HK-2 (cell line): ENCODE results near the gene DDX23.
"Not testable (repeated sequence)": the region's sequence is repeated elsewhere in the genome, so short reads cannot be mapped to it uniquely, and the experiment has no call there.

Experiments used
- DNase-seq: peaks from one replicate; pipeline ENCODE4 v3.0.0-alpha.2; 2018; ENCODE audit not compliant: unreplicated experiment

DDX23 gene

DNA sequence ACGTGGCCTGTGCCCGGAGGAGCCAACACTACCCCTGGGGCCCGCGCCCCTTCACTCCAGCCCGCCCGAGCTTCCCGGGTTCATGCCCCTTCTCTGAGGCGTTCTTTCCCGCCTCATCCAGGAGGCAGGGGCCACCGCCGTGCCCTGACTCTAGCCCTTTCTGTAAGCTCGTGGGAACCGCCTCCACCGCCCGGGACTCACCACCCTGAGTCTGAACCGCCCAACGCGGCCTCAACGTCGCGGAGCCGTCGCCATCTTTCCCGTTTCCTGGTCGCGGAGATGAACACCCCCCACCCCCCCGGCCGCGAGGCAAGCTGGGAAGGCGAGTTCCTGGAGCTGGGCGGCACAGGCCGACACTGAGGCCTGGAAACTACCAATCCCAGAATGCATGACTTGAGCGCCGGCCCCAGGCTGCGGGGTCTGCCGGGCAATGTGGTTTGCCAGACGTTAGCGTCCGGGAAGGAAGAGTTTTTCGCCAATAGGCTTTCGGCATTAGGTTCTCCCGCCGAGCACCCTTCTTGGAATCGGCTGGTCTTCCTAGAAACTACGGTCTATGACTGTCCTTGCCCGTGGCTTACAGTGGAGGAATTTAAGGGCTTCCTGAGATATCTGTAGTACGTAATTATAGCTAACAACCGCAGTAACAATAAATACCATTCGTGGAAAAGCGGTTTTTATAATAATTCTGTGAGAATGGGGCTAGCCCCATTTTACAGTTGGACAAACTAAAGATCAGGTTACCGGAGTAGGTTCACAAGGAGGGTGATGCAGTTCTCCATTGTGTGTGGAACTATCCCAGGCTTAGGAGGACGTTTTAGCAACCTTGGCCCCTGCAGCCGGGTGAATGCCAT lies at the start of gene DDX23:
Gene DDX23 (minus strand): TSS at position 281 of the 851 bp plus-strand sequence. CDS start 6,381 bp downstream, outside the sequence.
- DNase-seq, result peak; percentile 96

DNA sequence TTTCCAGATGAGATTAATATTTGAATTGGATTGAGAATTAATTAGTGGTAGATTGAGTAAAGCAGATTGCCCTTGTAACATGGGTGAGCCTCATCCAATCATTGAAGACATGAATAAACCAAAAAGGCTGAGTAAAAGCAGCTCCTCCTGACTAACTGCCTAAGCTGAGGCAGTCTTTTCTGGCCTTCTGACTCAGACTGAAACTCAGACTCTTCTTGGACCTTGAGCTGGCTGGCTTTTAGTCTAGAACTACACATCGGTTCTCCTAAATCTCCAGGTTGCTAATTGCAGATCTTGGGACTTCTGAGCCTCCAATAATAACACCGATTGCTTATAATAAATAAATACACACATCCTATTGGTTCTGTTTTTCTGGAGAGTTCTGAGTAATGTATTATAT lies 49.3 kb upstream of the DDX23 start:
- DNase-seq, result no peak

DNA sequence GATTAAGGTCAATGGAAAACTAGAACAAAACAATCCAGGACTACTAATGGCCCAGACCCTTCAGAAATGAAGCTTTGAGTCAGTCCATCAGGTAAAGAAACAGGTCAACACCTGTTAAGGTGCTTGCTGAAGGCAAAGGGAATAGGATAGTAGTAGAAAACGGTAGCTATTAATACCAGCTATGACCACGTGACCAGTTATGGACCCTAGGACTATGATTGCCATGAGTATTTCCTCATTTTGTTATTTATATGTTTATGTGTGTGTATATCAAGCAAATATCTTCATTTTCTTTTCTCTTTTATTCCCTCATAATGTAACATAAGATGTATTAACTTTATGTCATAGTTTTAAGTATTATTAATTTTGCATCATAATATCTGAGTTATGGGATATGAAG lies 47.7 kb upstream of the DDX23 start:
- no peak for DNase-seq

DNA sequence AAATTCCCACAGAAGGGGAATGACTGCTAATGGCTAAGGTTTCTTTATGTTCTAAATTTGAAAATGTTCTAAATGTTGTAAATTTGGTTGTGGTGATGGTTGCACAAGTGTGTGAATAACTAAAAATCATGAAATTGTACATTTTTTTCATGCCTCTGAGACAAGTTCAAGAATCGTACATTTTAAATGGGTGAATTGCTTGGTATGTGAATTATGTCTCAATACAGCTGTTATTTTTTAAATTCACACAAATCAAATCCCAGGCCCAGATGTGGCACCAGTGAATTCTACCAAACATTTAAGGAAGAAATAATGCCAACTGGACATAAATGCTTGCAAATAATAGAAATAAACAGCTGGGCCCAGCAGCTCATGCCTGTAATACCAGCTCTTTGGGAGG lies 42.3 kb upstream of the DDX23 start:
- no peak for DNase-seq

DNA sequence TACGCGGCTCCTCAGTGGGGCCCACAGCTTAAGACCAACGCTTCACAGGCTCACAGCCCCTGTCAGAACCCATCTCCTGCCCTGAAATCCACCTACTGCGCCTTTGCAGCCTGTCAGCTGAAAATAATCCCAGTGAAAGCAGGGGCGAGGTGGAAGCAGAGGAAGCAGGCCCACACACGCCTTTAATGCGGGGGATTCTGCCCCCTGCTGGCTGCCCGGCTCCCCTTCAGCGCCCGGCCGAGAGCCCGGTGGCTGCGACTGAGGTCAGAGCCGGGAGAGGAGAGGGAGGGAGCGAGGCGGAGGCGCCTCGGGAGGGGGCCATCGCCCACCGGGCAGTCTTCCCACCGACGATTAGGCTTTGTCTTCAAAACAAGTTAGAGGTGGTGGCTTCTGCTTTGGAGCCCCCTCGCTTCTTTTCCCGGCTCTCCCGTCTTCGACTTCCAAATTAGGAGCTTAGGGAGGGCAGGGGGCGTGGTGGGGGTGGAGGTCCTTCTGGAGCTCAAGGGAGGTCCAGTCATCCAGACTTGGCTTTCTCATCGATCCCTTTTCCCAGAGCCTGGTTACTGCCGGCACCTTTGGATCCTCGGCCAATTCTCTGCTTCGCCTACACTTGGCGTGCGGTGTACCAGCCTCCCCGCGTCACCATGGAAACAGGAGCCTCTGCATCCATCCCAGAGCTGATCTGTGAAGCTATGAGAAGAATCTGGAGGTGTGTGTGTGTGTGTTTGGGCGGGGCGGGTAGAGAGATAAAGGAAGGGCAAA lies 38.9 kb upstream of the DDX23 start:
- peak; percentile 76 for DNase-seq

DNA sequence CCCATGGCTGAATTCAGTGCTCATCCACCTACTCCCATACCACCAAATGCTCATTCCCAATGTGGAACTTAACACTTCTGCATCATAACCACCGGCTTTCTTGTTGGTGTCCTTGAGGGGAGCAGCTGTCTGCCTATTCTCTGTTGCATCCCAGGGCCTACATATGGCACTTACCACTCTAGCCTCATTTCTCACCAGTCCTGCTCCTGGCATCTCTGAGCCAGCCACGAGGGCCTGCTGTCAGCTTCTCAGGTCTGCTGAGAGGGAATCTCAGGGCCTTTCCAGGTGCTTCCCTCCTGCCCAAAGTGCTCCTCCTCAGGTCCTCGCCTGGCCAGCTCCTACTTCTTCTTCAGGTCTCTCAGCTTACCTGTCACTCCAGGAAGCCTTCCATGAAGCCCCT lies 37.7 kb upstream of the DDX23 start:
- DNase-seq, result no peak

DNA sequence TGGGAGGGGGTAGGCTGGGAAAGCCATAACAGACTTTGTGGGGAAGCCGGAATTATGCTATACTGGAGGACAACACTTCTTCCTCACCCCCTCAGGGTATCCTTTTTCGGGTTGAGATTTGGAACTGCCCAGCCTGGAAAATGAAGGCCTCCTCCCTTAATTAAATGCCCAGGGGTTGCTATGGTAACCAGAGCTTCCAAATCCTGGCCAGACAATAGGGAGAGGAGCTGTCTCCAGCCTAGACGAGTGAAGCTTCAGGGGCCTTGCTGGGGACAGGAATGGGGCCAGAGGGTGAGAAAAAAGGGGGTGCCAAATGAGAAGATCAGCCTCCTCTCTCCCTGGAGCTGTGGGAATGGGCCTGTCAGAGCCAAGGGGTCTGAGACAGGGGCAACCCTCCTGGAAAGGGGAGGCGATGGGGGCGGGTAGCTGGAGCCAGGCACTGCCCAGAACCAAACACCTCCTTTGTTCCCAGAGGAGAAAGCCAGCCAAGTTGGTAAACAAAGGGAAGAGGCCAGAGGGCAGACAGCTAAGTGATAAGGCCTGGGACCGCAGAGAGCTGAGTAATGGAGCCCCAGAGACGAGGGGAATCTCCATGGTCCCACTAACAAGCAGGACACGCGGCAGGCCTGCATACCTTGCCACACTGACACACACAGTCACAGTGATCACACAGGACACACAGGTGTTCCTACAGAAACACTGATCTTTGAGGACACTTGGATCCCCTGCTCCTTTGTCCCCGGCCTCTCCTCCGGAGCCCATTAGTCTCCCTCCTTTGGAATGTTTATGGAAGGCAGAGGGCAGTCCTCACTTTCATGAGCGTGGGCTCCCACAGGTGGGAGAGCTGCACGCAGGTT lies 31.6 kb upstream of the DDX23 start:
- no peak for DNase-seq

DNA sequence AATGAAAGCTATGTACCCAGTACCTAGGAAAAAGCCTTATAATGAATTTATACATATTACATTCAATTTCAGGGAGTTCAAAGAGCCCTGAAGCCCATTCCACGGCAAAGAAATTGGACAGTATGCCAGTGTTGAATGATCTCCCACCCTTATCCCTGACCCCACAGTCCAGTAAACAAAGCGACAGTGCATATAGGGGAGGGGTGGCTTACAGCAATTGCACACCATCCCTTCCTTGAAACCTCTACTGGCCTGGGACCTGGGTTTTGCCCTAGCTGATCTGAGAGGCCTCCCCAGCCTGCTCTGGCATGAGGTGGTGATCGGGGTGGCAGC lies 31.0 kb upstream of the DDX23 start:
- DNase-seq, result no peak

DNA sequence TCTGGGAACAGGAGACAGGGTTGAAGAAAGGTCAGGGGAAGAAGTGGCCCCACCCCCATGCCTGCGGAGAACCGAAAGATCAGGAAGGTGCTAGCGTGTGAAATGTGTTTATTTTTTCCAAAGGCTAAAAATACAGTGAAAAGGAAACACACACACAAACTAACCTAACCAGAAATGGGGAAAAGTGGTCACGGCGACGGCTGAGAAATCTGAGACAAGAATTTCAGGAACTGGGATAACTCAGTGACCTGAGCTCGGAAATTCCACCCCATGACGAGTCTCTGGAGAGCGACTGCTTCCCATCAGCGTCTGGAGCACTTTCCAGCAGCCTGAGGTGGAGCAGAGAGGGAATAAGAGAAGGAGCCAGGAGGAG lies 30.3 kb upstream of the DDX23 start:
- no peak for DNase-seq

DNA sequence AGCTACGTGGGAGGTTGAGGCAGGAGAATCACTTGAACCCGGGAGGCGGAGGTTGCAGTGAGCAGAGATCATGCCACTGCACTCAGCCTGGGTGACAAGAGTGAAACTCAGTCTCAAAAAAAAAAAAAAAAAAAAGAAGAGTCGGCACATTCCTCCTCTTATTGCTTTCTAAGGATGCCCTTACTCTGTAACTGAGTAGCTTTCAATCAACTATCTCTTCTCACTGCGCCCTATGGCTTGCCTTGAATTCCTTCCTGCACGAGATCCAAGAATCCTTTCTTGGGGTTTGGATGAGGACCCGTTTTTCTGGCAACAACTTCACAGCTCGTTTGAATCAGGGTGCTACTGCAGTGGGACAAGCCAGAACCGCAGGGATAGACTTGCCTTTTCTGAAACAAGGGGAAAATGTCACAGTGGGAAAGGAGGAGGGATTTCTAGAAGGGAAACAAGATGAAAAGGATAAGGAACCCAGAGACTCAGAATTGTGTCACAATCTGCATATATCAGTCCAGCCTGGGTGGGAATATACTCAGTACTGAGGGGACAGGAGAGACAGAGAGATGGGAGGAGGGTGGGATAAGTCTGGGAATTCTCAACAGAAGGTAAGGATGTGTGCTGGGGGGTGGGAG lies 29.8 kb upstream of the DDX23 start:
- no peak for DNase-seq

DNA sequence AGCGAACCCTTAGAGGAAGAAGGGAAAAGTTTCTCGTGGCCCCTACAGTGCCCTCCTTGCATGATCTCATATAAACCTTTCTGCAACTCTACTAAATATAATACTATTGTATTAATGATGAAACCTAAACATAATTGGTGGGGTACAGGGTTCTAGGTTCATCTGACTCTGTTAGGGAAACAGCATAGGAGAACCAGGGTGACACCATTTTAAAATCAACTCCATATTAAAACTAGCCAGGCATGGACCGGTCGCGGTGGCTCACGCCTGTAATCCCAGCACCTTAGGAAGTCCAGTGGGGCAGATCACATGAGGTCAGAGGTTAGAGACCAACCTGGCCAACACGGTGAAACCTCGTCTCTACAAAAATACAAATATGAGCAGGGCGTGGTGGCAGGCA lies 28.7 kb upstream of the DDX23 start:
- no peak for DNase-seq

DNA sequence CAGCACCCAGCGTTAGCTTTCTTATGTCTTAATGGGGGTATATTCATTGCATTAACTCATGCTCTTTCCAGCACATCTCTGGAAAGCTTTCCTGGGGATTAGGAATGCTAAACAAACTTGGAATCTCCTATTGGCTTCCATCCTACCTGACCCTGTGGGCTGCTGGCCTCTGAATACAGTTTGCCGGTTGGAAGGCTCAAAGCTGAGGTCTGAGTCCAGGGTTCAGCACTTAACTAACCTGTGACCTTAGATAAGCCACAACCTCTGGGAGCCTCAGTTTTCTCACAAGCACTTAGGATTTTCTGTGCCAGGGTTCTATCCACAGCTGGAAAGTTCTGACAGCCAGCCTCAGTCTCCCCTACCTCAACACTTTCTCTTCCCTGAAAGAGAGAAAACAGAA lies 26.6 kb upstream of the DDX23 start:
- DNase-seq, result no peak

DNA sequence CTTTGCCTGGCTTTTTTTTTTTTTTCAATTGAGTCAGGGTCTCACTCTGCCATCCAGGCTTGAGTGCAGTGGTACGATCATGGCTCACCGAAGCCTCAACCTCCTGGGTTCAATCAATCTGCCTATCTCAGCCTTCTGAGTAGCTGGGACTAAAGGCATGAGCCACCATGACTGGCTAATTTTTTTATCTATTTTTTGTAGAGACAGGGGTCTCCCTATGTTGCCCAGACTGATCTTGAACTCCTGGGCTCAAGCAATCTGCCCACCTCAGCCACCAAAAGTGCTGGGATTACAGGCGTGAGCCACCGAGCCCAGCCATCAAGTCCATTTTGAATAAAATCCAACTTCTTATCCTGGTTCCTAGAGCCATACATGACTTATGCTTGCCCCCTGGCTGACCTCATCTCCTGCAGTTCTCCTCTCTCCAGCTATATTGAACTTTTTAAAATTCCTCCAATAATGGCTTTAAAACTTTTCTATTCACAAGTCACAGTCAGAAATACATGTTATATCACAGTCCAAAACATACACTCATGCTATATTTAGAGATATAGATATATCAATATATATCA lies 24.1 kb upstream of the DDX23 start:
- no peak for DNase-seq

DNA sequence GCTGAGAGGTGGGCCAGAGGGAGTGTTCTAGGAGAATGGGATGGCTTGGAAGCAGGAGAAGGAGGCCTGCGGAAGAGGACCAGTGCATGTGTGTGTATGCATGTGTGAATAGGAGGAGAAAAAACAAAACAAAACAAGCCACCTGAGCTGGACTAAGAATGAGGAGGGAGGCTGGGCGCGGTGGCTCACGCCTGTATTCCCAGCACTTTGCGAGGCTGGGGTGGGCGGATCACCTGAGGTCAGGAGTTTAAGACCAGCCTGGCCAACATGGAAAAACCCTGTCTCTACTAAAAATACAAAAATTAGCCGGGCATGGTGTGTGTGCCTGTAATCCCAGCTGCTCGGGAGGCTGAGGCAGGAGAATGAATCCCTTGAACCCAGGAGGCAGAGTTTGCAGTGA lies 21.6 kb upstream of the DDX23 start:
- DNase-seq, result not testable (repeated sequence)

DNA sequence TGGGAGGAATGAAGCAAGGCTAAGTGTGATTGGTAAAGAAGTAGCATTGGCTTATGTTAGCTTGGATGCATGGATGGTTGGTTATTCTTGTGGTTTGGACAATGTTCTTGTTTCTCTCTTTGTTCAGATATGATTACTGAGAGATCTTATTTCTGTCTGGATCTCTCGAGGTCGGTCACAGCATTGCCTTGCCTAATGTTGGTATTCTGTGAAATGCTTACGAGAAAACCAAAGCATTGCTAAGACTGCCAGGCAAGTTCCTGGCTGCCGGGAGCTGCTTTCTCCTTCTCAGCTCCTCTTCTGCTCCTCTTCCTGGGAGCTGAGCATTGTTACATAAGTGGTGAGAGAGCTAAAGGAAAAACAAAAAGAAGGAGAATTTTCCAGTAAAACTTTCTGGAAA lies 21.1 kb upstream of the DDX23 start:
- DNase-seq, result no peak

DNA sequence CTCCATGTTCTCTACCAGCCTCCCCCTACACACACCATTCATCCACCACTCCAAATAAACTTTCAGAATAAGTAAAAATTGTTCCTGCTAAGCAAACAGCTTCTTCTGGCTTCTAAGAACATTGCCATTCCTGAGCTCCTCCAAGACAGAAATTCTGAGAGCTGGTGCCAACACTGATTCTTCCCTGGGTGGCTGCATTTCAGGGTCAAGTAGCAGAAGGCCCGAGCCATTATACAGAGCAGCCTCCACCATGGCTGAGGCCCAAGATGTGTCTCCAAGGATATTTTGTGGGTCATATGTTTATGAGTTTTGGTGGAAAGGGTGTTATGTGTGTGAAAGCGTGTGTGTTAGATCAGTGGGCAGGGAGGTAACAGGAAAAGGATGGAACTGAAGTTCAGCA lies 17.2 kb upstream of the DDX23 start:
- DNase-seq, result no peak

DNA sequence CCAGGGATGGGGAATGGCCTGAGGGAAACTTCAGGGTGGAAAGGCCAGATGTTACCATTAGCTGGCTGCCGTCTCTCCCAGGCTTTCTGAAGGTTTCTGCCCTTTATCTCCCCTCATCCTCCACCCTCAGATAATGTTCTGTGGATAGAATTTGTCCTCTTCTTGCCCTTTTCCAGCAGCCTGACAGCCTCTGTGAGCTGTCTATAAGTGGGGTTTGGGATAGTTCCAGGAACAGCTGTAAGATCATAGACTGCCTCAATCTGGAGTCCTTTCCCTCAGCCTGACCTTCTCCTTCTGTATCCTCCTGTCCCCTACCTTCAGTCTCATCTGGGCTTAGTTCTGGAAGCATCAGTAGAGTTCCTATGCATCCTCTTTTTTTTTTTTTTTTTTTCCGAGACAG lies 16.5 kb upstream of the DDX23 start:
- no peak for DNase-seq

DNA sequence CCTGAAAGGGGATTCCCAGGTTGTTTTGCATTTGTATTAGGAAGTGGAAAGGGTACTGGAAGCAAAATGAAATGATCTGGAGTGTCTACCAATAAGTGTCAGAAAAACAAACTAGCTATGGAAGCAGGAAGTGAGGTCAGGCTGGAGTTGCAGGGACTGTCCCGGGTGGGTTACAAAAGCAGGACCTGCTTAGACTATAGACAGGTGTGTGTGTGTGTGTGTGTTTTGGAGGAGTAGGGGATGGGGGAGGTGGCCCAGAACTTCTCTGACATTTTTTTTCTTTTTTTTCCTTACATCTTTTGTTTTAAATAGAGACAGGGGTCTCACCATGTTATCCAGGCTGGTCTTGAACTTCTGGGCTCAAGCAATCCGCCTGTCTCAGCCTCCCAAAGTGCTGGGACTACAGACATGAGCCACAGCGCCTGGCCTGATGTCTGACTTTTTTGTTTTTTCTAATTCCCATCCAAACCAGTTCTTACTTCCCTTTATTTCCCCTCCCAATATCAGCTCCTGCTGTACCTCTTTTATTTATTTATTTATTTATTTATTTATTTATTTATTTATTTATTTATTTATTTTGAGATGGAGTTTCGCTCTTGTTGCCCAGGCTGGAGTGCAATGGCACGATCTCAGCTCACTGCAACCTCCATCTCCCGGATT lies 14.2 kb upstream of the DDX23 start:
- DNase-seq, result no peak

DNA sequence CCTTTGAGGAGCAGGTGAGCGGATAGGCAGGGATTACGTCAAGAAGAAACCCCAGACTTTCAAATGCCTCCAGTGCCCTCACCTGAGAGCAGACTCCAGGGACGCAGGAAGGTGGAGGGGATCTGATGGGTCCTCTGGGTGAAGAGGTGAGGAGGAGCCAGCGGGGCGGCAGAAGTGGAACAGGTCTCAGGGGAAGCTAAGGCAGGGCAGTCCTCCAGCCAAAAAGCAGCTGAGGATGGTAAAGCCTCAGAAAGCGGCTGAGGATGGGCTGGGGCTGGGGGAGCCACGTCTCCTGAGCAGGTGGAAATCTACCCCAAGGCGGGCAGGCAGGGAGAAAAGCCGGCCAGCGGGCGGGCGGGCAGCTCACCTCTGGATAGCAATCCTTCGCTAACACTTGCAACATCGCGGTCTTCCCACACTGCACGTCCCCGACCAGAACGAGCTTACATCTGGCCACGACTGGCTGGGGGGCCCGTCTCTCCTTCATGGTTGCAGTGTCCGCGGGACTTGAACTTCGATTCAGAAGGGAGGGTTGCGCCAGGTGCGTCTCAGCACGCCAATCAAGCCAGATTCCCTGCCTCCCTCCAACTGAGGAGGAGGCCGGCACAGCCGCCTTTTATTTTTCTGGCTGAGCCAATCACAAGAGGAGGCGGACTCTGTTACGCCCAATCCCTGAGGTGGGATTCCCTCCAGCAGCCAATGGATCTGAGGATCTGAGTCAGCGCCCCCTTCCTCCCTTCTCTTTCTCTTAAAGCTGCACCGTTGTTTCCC lies 13.5 kb upstream of the DDX23 start, which contains the start of gene RND1:
Gene RND1 (minus strand): TSS at position 590 of the 771 bp plus-strand sequence. CDS start 103 bp downstream, at position 487.
- DNase-seq, result peak; percentile 88

DNA sequence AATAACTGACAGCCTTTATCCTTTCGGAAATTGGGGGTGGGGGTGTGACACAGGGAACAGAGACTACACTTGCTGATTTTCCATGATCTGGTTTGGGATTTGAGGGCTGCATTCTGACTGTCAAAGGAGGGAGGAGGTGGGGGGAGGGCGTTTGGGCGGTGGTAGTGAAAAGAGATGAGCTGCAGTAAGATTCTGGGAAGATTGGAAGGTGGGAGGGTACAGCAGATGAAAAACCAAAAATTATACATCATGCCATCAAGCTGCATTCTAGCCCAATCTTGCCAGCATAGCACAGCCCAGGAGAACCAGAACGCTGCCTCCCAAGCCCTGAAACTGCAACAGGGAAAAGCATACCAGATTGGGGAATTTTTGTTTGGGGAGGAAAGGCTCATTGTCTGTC lies 11.3 kb upstream of the DDX23 start:
- no peak for DNase-seq
